Activated CD8-positive, alpha-beta memory T cell treated with anti-CD3 and anti-CD28 coated beads, Interleukin-2, amount 50 U/mL, for 1 hour (primary cell): Measurements from ENCODE around the gene NOVA1.

Source experiments
- DNase-seq: peaks from one replicate; pipeline ENCODE4 v3.0.0-alpha.2; 2020; ENCODE audit errors: extremely low read depth

The NOVA1 gene

DNA sequence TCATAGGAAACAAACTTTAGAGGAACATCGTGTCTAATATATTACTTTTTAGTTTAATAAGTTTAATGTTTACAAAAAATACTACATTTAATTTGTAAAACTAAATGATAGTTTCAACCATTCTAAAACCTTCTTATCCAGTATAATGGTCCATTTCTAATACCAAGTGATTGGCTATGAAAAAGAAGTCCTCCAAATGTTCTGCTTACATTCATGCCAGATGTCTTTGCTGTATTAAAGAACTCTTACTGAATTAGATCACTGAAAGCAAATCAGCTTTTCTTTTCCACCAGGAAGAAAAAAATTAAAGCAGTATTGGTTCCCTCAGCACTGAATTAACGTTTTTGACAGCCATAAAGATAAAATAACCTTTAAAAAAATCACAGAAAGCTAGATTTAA lies 3.7 kb downstream of the NOVA1 start:
- DNase-seq: no peak

DNA sequence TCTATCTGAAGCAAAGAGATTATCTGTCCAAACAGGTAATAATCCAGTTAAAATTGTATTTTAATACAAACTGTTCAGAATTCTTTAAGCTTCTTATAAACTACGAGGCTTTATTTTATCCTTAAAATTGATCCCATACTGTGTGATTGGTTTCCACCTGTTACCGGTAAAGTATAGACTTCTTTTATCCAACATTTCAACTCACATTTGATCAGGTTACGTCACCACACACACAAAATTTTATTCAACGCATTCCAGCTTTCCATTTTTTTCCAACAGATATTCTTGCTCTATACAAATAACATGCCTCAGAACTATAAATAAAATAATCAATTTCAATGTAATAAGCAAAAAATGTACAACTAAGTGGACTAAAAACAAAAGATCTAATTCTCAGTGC lies 4.5 kb downstream of the NOVA1 start:
- DNase-seq: no peak

- no peak for DNase-seq
Measured at GRCh38 chr14:26589925-26590324, 7.9 kb downstream of the NOVA1 start.

GRCh38 chr14:26577711-26578110 lies 20.1 kb downstream of the NOVA1 start:
- DNase-seq: no peak

GRCh38 chr14:26554069-26554772 lies 43.6 kb downstream of the NOVA1 start:
- DNase-seq: no peak

GRCh38 chr14:26549571-26549970 lies 48.3 kb downstream of the NOVA1 start:
- no peak for DNase-seq

DNA sequence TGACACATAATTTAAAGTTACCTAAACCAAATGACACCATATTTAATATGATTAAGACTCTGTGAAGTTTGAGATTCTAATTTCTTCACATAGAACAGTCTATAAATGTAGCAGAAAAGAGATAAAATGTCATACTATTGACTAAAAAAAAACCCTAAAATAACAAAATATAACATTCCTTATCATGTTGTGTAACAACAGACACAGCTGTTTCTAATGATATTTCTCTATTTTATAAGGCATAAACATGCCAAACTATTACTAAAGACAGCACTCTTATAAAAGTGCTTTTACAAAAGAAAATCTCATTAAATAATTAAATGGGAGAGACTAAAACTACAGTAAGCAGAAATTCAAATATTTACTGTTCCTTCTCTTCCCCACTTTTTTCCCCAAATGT lies 49.4 kb downstream of the NOVA1 start:
- DNase-seq: no peak

GRCh38 chr14:26538176-26538575 lies 59.7 kb downstream of the NOVA1 start:
- DNase-seq: no peak

- DNase-seq: no peak
Measured at GRCh38 chr14:26531894-26532293, 65.9 kb downstream of the NOVA1 start.

DNA sequence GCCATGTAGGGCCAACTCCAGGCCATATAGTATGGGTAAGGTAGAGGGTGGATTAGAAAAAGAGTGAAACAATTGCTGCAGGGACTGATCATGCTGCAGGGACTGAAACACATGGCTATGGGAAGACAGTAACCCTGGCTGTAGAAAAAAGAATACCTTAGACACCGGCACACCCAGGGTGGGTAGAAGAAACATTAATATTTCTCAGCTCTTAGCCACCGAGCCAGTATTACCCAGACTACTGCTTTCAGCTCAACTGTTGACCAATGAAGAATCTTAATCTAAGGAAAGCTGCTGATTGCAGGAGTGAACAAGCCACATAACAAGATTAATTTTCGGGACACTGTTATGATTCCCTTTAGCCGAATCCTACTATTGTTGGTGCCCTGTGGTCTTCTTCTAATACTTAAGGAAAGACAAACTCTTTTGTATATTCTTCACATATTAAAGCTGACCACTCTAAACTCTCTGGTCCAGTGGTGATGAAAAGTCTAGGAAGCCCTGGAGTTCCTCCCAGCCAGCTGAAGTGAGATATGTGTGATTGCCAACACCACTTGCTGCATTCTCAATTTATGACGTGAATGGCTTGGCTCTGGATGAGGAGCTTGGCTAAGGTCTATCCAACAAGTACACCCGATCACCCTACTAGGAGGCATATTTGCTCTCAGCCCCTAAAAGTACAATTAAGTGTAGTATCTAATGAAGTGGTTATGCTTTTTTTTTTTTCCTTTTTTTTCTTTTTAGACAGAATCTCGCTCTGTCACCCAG lies 69.2 kb downstream of the NOVA1 start:
- no peak for DNase-seq

DNA sequence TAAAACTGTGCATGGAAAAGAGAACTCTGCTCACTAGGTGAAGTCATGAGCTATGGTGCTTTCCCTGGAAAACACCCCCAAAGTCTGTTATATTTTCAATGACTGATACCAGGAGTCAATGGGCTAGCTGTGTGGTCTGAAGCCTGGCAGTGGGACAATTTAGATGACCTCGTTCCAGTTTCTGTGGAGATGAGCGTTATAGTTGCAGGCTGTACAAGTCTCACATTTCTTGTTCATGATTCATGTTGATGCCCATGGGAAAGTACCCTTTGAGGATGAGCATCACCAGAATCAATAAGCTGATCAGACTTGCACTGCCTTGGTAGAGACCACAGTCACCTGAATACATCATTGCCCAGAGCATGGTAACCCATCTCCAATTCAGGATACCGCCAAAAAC lies 70.7 kb downstream of the NOVA1 start:
- no peak for DNase-seq

GRCh38 chr14:26526137-26526536 lies 71.7 kb downstream of the NOVA1 start:
- DNase-seq: no peak

GRCh38 chr14:26525085-26525484 lies 72.7 kb downstream of the NOVA1 start:
- no peak for DNase-seq

DNA sequence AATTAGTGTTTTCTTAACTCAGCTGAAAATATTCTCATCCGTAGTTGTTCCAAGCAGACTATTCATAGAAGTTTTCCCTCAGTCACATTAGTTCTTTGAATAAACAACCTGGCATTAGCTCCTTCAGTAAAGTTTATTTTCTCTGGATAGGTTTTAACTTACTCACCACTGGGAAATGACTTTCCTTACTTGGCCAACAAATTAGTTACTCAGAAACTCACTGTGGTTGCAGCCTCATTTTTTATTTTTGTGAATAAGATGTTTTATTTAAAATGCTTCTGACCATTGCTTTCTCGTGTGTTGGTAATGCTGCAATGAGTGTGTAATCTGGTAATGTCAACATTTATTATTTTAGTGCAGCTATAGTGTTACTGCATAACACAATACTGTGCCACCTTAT lies 74.9 kb downstream of the NOVA1 start:
- no peak for DNase-seq

DNA sequence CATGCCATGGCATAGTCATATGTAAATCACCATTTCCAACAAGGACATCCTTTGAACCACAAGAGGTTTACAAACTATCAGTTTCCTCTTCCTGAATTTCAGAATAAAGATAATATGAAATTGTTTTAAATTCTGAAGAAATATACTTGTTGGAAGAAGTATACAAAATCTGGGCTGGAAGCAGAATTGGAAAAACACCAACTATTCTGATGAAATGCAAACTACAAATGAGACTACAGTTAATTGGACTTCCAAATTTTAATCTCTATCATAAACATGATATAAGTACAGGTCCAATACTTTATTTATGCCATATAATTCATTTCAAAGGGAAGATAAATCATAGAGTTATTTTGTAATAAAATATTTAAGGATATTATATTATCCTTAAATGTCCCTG lies 80.1 kb downstream of the NOVA1 start:
- DNase-seq: no peak

GRCh38 chr14:26500028-26500427 lies 97.8 kb downstream of the NOVA1 start:
- DNase-seq: no peak

GRCh38 chr14:26499546-26499945 lies 98.3 kb downstream of the NOVA1 start:
- DNase-seq: no peak

- DNase-seq: no peak
Measured at GRCh38 chr14:26486922-26487321, 110.9 kb downstream of the NOVA1 start.

- no peak for DNase-seq
Measured at GRCh38 chr14:26484562-26484961, 113.3 kb downstream of the NOVA1 start.

- DNase-seq: no peak
Measured at GRCh38 chr14:26478967-26479366, 118.9 kb downstream of the NOVA1 start.

DNA sequence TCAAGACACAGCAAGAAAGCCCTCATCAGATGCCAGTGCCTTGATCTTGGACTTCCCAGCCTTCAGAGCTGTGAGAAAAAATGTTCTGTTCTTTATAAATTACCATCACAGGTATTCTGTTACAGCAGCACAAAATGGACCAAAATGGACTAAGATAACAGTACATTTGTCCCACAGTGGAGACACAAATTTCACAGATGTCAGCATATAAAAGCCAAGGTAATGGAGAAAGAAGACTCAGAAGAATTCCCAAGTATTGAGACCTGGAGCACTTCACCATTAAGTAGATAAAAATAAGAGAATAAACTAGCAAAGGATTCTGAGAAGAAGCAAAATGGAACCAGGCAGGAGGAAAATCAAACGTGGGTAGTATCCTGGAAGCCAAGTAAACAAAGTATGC lies 131.0 kb downstream of the NOVA1 start:
- DNase-seq: no peak

DNA sequence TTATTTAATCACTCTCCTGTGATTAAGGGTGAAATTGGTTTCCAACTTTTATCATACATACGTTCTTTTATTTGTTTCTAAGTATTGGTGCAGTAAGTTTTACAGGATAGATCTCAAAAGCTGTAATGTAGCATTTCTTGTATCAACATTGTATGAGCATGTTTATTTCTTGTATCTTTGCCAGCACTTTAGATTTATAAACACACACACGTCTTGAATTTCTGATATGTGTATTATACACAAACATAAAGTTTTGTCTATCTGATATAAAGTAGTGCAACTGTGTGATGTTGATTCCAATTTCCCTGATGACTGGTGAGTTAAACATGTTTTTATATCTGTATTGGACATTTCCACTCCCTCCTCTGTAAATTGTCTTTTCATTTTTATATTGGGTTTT lies 134.7 kb downstream of the NOVA1 start:
- DNase-seq: no peak

GRCh38 chr14:26454105-26454504 lies 143.7 kb downstream of the NOVA1 start:
- no peak for DNase-seq
